K562 (cell line): ENCODE data around the gene PTPRM. TPM values are rescaled to one million over a fixed set of nuclear protein-coding genes. Genes with fewer than 3 reads are reported as not detected.

Experiments used
- ATAC-seq: fragments of 200-7000 bp; cut with Tn5 transposase; 3 replicates; pipeline ENCODE4 v1.9.1; 2020; ENCODE audit warnings: moderate library complexity
- BruUV-seq: library from RNA; stranded (reverse); fragments of 400-500 nt; replicated peaks from 2 replicates; lab custom pipeline; 2021; lab: Mats Ljungman, UMichigan
- CTCF ChIA-PET: fragments of 300-600 bp; formaldehyde crosslinking; extraction: SDS; loops from one replicate; lab custom pipeline; 2021; ENCODE audit warnings: low intra/inter-chr PET ratio; lab: Yijun Ruan, JAX
- POLR2A ChIA-PET: fragments of 300-600, 350-650 bp; sonication (Branson Sonifier 250); formaldehyde crosslinking; extraction: SDS; loops from one replicate; lab custom pipeline; 2021; ENCODE audit warnings: antibody characterized with exemption, inconsistent platforms; lab: Yijun Ruan, JAX
- DNase-seq, 4 experiments: peaks; one replicate each; pipeline versions ENCODE4 v3.0.0 to v3.0.0-alpha.2; 2011 to 2018; ENCODE audit warnings: low spot score in 3 of 4, mixed read lengths in 3 of 4; ENCODE audit errors: extremely low read depth in 1 of 4
- FAIRE-seq: peaks from 2 replicates; lab custom pipeline; 2011; peaks lifted over from hg19 to GRCh38; lab: Jason Lieb, UNC
- H2AFZ ChIP-seq: 2 replicates; pipeline ENCODE4 v1.6.0; 2011; ENCODE audit warnings: low read depth, low read length, control low read depth, inconsistent platforms
- H3K27ac ChIP-seq: fragments of 200-600 bp; 3 replicates; pipeline ENCODE4 v1.8.0; 2011; ENCODE audit warnings: low read depth, mild to moderate bottlenecking, control low read depth, inconsistent platforms, low read length, moderate library complexity, mixed read lengths; ENCODE audit errors: extremely low read depth
- H3K27me3 ChIP-seq, 2 experiments: fragments of 300-600 bp in 1 of 2; 2 replicates in 1 of 2; 3 replicates in 1 of 2; pipeline versions ENCODE4 v1.6.0 to v1.8.0; 2011; ENCODE audit warnings: inconsistent platforms in 2 of 2, low read length in 2 of 2, mild to moderate bottlenecking in 1 of 2, mixed read lengths in 1 of 2, moderate library complexity in 1 of 2; ENCODE audit not compliant: control insufficient read depth in 2 of 2, insufficient read depth in 2 of 2
- H3K36me3 ChIP-seq: fragments of 300-600 bp; 3 replicates; pipeline ENCODE4 v1.8.0; 2011; ENCODE audit warnings: mild to moderate bottlenecking, low read length, inconsistent platforms; ENCODE audit not compliant: control insufficient read depth, insufficient read depth
- H3K4me1 ChIP-seq, 2 experiments: fragments of 200-600 bp in 1 of 2; replicated peaks in 1 of 2; 2 replicates in 1 of 2; 3 replicates in 1 of 2; pipeline versions ENCODE4 v1.5.1 to v1.8.0; 2011; ENCODE audit warnings: inconsistent platforms in 2 of 2, low read length in 2 of 2, mild to moderate bottlenecking in 1 of 2, mixed read lengths in 1 of 2, moderate library complexity in 1 of 2; ENCODE audit not compliant: control insufficient read depth in 2 of 2, insufficient read depth in 2 of 2
- H3K4me2 ChIP-seq: 2 replicates; pipeline ENCODE4 v1.6.1; 2011; ENCODE audit warnings: low read length, control low read depth, inconsistent platforms, mixed read lengths; ENCODE audit not compliant: insufficient read depth
- H3K4me3 ChIP-seq: fragments of 200-600 bp; sonication (generic), shearing (Covaris generic); 2 replicates; pipeline ENCODE4 v1.5.1; 2016; ENCODE audit warnings: control low read depth, inconsistent platforms
- H3K79me2 ChIP-seq: fragments of 200-600 bp; 3 replicates; pipeline ENCODE4 v1.8.0; 2011; ENCODE audit warnings: low read length, inconsistent platforms; ENCODE audit not compliant: control insufficient read depth, insufficient read depth
- H3K9ac ChIP-seq, 2 experiments: 2 replicates each; pipeline versions ENCODE4 v1.6.0 to v1.6.1; 2011; ENCODE audit warnings: low read depth in 2 of 2, low read length in 2 of 2, control low read depth in 1 of 2, inconsistent platforms in 1 of 2, mild to moderate bottlenecking in 1 of 2, mixed read lengths in 1 of 2; ENCODE audit not compliant: insufficient read depth in 1 of 2
- H3K9me1 ChIP-seq: one replicate; pipeline ENCODE4 v1.6.0; 2011; ENCODE audit warnings: inconsistent platforms, mild to moderate bottlenecking, low read length, moderate library complexity; ENCODE audit not compliant: control insufficient read depth, insufficient read depth
- H3K9me3 ChIP-seq: replicated peaks from 2 replicates; pipeline ENCODE4 v1.5.1; 2011; ENCODE audit warnings: low read depth, low read length, inconsistent platforms; ENCODE audit not compliant: control insufficient read depth, insufficient read depth
- H4K20me1 ChIP-seq: replicated peaks from 2 replicates; pipeline ENCODE4 v1.6.1; 2011; ENCODE audit warnings: low read length, inconsistent platforms, mixed read lengths; ENCODE audit not compliant: control insufficient read depth, insufficient read depth
- BACH1 ChIP-seq: fragments of 200-800 bp; sonication (Bioruptor generic); IDR thresholded peaks from 2 replicates; pipeline ENCODE4 v1.6.1; 2016; ENCODE audit warnings: missing genetic modification characterization, missing compliant biosample characterization
- BHLHE40 ChIP-seq: IDR thresholded peaks from 2 replicates; pipeline ENCODE4 v1.6.1; 2011; ENCODE audit warnings: low read length, improper control_type of control experiment
- BRF1 ChIP-seq: IDR thresholded peaks from 3 replicates; pipeline ENCODE4 v1.6.1; 2011; ENCODE audit warnings: borderline replicate concordance, mild to moderate bottlenecking; ENCODE audit not compliant: insufficient read length; ENCODE audit errors: extremely low read depth
- CC2D1A ChIP-seq: fragments of 450-650 bp; IDR thresholded peaks from 2 replicates; pipeline ENCODE4 v1.6.1; 2017; ENCODE audit warnings: mild to moderate bottlenecking
- GMEB1 ChIP-seq: fragments of 250-450 bp; sonication (Bioruptor Pico); IDR thresholded peaks from 2 replicates; pipeline ENCODE4 v1.4.0; 2020; ENCODE audit warnings: mild to moderate bottlenecking
- HMG20A ChIP-seq: fragments of 450-650 bp; formaldehyde crosslinking; conservative IDR thresholded peaks from 2 replicates; pipeline ENCODE4 v1.4.0; 2020; ENCODE audit warnings: mild to moderate bottlenecking, mixed read lengths
- NFE2L1 ChIP-seq: fragments of 450-650 bp; IDR thresholded peaks from 2 replicates; pipeline ENCODE4 v1.6.1; 2016; ENCODE audit warnings: missing genetic modification characterization, low read depth, mild to moderate bottlenecking, missing compliant biosample characterization, moderate library complexity, borderline replicate concordance
- NONO ChIP-seq, 2 experiments: fragments of 200-400 bp in 1 of 2; fragments of 450-650 bp in 1 of 2; formaldehyde crosslinking in 1 of 2; IDR thresholded peaks; 2 replicates each; pipeline ENCODE4 v1.6.1; 2017; ENCODE audit warnings: low read depth in 2 of 2, mild to moderate bottlenecking in 2 of 2, moderate library complexity in 2 of 2, low read length in 1 of 2
- NR1H2 ChIP-seq: sonication (generic); formaldehyde crosslinking; IDR thresholded peaks from 2 replicates; pipeline ENCODE4 v1.4.0; 2020; ENCODE audit warnings: mild to moderate bottlenecking, missing genetic modification reagents
- NR2F6 ChIP-seq: fragments of 450-650 bp; formaldehyde crosslinking; IDR thresholded peaks from 2 replicates; pipeline ENCODE4 v1.4.0; 2020; ENCODE audit warnings: mild to moderate bottlenecking
- SAFB2 ChIP-seq: fragments of 200-400 bp; formaldehyde crosslinking; IDR thresholded peaks from 2 replicates; pipeline ENCODE4 v1.6.1; 2018; ENCODE audit warnings: borderline replicate concordance, low read length, low read depth, moderate library complexity; ENCODE audit not compliant: severe bottlenecking
- ZNF165 ChIP-seq: fragments of 250-450 bp; sonication (Bioruptor Pico); IDR thresholded peaks from 2 replicates; pipeline ENCODE4 v1.4.0; 2020; ENCODE audit warnings: borderline replicate concordance
- ZNF398 ChIP-seq: fragments of 250-450 bp; sonication (Bioruptor Pico); IDR thresholded peaks from 2 replicates; pipeline ENCODE4 v1.8.0; 2021; ENCODE audit warnings: moderate library complexity, mild to moderate bottlenecking, inconsistent platforms
- ZNF445 ChIP-seq: fragments of 250-450 bp; sonication (Bioruptor Pico); IDR thresholded peaks from 2 replicates; pipeline ENCODE4 v1.4.0; 2020; ENCODE audit warnings: low read depth, mild to moderate bottlenecking, moderate library complexity
- ZNF512 ChIP-seq: IDR thresholded peaks from 2 replicates; pipeline ENCODE4 v1.6.1; 2016; ENCODE audit warnings: missing genetic modification characterization, missing compliant biosample characterization
- WGBS: fragments of 100-300 bp; shearing (Covaris generic); methylation state at CpG from one replicate; pipeline ENCODE4 v1.1.6; 2016; ENCODE audit warnings: low coverage, mixed read lengths; ENCODE audit not compliant: insufficient coverage; ENCODE audit errors: missing lambda C conversion rate; 5-methylcytosine and 5-hydroxymethylcytosine counted together
- in situ Hi-C: fragments of 300-500 bp; cut with MboI; formaldehyde crosslinking; loops from 4 replicates; pipeline ENCODE4 v1.15.0; 2018; ENCODE audit warnings: inconsistent platforms, mixed read lengths
- intact Hi-C: fragments of 100-400 bp; cut with micrococcal nuclease; formaldehyde crosslinking; loops from 2 replicates; pipeline ENCODE4 v1.14.2; 2022
- polyA plus RNA-seq, 8 experiments: library from polyadenylated mRNA; depleted of rRNA in 4 of 8; stranded (reverse) in 5 of 8; unstranded in 3 of 8; fragments of >200 nt; fragmentation: Nextera tagmentation in 2 of 8; fragmentation: Illumina TruSeq in 1 of 8; extraction: Ambion mirVana in 2 of 8; extraction: Trizol in 1 of 8; gene quantifications; 2 replicates each; pipeline versions ENCODE4 v1.2.1 to v1.2.3, GENCODE V29; 2011 to 2014; ENCODE audit warnings: inconsistent platforms in 1 of 8, missing spikeins in 1 of 8
- total RNA-seq, 7 experiments: library from RNA; depleted of rRNA in 6 of 7; stranded (reverse); fragments of >200 nt in 6 of 7; fragmentation: Illumina TruSeq in 2 of 7; extraction: Trizol in 2 of 7; gene quantifications; 2 replicates each; pipeline versions ENCODE4 v1.2.1 to v1.2.3, GENCODE V29; 2011 to 2021; ENCODE audit warnings: low replicate concordance in 1 of 7

Gene PTPRM
- total and polyA plus RNA-seq, 9 of the 15 experiments (the other 6 are each of a cell fraction or from before 2014, with no cell fraction given): 0.03 to 0.16 (median 0.08) TPM; not detected in 3

DNA sequence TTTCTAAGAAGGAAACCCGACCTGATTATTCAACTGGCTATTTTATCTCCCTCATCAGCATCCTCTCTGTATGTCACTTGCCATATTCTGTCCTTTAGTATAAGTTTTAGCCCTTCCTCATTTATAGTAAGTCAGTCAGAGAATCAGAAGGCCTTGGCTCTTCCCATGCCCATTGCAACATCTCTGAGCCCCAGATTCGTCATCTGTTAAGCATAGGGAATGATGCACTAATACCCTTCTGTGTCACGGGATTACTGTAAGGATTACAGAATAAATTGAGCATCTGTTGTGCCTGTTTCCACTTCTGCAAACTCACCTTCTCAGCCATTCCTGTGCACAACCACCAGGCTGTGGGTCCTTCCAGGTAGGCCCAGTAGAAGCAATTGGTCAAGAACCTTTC is 784.0 kb downstream of the PTPRM start:
- H3K27me3 ChIP-seq: peaks cover 0 to 6% of the 10 kb centered on the region in 2 experiments; a peak in 2 of 5 replicates
- intact Hi-C loops (no loop called here), in situ Hi-C loops (no loop called here)
- TF ChIP-seq SAFB2 (no peak), ZNF398 (CRISPR knock-in tag) (no peak), NR2F6 (CRISPR knock-in tag) (no peak), NFE2L1 (no peak), NR1H2 (CRISPR knock-in tag) (no peak), HMG20A (CRISPR knock-in tag) (no peak), NONO (IDR thresholded peaks at IDR 0.05; ENCODE audit: low read depth in 2 of 2, low read length in 1 of 2) (no peak), ZNF165 (CRISPR knock-in tag) (no peak), BHLHE40 (no peak), BACH1 (tag) (no peak), ZNF445 (no peak), GMEB1 (CRISPR knock-in tag) (no peak), ZNF512 (no peak), BRF1 (no peak), CC2D1A (no peak)
- no peak overlapping the region for H3K27ac ChIP-seq
- H3K9me1 ChIP-seq: no peaks in the 10 kb centered on the region
- no TSS peak for BruUV-seq
- ATAC-seq: no peak
- POLR2A ChIA-PET: no interaction called here
- no peak overlapping the region for H3K4me2 ChIP-seq
- no peak overlapping the region for H3K9ac ChIP-seq
- CTCF ChIA-PET: no interaction called here
- no peaks in the 10 kb centered on the region for H3K4me1 ChIP-seq
- H3K4me3 ChIP-seq: no peak overlapping the region
- 0% methylated on average over 3 of the region's 3 CpGs for WGBS
- no peaks in the 10 kb centered on the region for H4K20me1 ChIP-seq
- no peak overlapping the region for H2AFZ ChIP-seq
- no peaks in the 10 kb centered on the region for H3K9me3 ChIP-seq
- no peaks in the 10 kb centered on the region for H3K36me3 ChIP-seq
- H3K79me2 ChIP-seq: no peaks in the 10 kb centered on the region
- DNase-seq: no peak
- FAIRE-seq: no peak
